Cardiac muscle cell (in vitro differentiated cells and primary cell): ENCODE measurements around the gene CCDC121. TPM values are rescaled to one million over a fixed set of nuclear protein-coding genes. Genes with fewer than 3 reads are reported as not detected.
"Not testable (repeated sequence)": the region's sequence is repeated elsewhere in the genome, so short reads cannot be mapped to it uniquely, and the experiment has no call there.

ENCODE experiments used
- DNase-seq, 2 donors: peaks; one replicate each; pipeline versions ENCODE4 v3.0.0 to v3.0.0-alpha.2; 2010 to 2017; ENCODE audit warnings: low read depth in 1 of 2, low spot score in 1 of 2
- H3K27ac ChIP-seq: fragments of 200-600 bp; sonication (generic); 2 replicates; pipeline ENCODE4 v1.5.1; 2016
- H3K27me3 ChIP-seq: fragments of 200-600 bp; sonication (generic); 2 replicates; pipeline ENCODE4 v1.6.0; 2016; ENCODE audit warnings: control low read depth
- H3K36me3 ChIP-seq: fragments of 200-600 bp; sonication (generic); 2 replicates; pipeline ENCODE4 v1.5.1; 2016; ENCODE audit warnings: control low read depth
- H3K4me1 ChIP-seq: fragments of 200-600 bp; sonication (generic); 2 replicates; pipeline ENCODE4 v1.8.1; 2017; ENCODE audit warnings: low read depth, mild to moderate bottlenecking, mixed run types
- H3K4me3 ChIP-seq: fragments of 200-600 bp; sonication (generic); 2 replicates; pipeline ENCODE4 v1.5.1; 2016; ENCODE audit warnings: mild to moderate bottlenecking
- H3K9me3 ChIP-seq: fragments of 200-600 bp; sonication (generic); 2 replicates; pipeline ENCODE4 v1.5.1; 2017; ENCODE audit warnings: low read depth, mild to moderate bottlenecking, control low read depth
- polyA plus RNA-seq: library from polyadenylated mRNA; unstranded; fragments of >200 nt; fragmentation: Nextera tagmentation; extraction: Ambion mirVana; gene quantifications from 2 replicates; pipeline ENCODE4 v1.2.1, GENCODE V29; 2016
- total RNA-seq: library from RNA; depleted of rRNA; stranded (reverse); fragments of >200 nt; gene quantifications from 2 replicates; pipeline ENCODE4 v1.2.3, GENCODE V29; 2016
- TF ChIP-seq, protein P1 (sequence below): IDR thresholded peaks from 2 replicates; pipeline ENCODE4 v1.5.1; 2012; ENCODE audit warnings: low read depth, mild to moderate bottlenecking, low read length

Gene CCDC121
- total and polyA plus RNA-seq, 2 experiments from 2014 or later: 5.1 to 6.1 TPM

DNA sequence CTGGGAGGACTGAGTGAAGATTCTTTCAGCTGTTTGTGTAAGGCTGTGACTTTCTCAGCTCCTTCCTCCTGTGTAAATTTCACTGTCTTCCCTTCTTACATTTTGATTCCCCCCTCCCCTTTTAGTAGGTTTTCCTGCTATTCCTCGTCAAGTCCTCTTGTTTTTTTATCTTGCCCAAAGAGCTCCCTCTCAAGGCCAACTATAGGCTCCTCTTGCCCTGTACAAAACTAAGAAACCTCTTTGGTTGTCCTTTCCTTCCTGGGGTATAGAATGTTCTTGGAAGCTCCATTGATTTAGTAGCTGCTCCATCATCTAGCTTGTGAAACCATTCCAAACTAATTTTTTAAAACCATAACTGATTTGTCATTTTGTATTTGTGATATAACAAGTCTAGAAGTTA is 7.3 kb downstream of the CCDC121 start:
- Histone ChIP-seq H3K27ac (no peak overlapping the region), H3K4me3 (no peak overlapping the region), H3K4me1 (no peaks in the 10 kb centered on the region), H3K9me3 (no peaks in the 10 kb centered on the region), H3K36me3 (peaks cover 21% of the 10 kb centered on the region), H3K27me3 (no peaks in the 10 kb centered on the region)
- TF ChIP-seq, protein P1, sequence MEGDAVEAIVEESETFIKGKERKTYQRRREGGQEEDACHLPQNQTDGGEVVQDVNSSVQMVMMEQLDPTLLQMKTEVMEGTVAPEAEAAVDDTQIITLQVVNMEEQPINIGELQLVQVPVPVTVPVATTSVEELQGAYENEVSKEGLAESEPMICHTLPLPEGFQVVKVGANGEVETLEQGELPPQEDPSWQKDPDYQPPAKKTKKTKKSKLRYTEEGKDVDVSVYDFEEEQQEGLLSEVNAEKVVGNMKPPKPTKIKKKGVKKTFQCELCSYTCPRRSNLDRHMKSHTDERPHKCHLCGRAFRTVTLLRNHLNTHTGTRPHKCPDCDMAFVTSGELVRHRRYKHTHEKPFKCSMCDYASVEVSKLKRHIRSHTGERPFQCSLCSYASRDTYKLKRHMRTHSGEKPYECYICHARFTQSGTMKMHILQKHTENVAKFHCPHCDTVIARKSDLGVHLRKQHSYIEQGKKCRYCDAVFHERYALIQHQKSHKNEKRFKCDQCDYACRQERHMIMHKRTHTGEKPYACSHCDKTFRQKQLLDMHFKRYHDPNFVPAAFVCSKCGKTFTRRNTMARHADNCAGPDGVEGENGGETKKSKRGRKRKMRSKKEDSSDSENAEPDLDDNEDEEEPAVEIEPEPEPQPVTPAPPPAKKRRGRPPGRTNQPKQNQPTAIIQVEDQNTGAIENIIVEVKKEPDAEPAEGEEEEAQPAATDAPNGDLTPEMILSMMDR: no peak
- DNase-seq: no peak

DNA sequence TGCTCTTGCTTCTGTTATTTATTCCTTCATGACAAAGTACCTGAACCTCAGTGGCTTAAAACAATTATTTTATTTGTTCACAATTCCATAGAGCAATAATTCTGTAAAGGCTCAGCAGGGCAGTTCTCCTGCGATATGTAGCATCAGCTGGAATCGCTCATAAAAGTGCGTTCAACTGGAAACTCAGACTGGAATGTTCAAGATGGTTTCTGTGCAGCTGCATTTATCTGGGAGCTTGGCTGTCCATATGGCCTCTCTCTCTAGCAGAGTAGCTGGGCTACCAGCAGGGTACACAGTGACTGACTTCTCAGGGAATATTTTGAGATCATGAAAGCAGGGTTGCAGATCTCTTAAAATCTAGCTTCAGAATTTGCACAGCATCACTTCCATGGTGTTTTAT is 13.5 kb downstream of the CCDC121 start:
- DNase-seq: no peak
- H3K4me1 ChIP-seq: no peaks in the 10 kb centered on the region
- H3K4me3 ChIP-seq: no peak overlapping the region
- no peaks in the 10 kb centered on the region for H3K27me3 ChIP-seq
- TF ChIP-seq, protein P1: no peak
- H3K9me3 ChIP-seq: no peaks in the 10 kb centered on the region
- H3K27ac ChIP-seq: no peak overlapping the region
- peaks cover 24% of the 10 kb centered on the region for H3K36me3 ChIP-seq

DNA sequence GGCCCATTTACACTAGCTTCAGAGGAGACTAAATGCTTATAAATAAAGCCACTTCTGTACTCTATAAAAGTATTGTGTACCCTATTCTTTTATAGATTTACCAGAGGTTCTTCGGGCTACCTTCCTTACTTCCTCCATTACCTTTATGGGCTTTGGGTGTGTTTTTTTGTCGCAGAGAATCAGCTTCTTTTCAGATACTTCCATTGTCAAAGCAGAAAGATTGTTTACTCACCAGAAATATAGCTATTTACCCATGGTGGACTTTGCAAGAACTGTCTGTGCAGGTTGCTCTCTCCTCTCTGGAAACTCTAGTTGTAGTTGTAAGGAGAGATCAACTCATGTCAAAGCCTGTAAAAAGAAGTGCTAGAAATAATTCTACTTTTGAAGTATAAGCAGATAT is 14.8 kb downstream of the CCDC121 start:
- H3K9me3 ChIP-seq: no peaks in the 10 kb centered on the region
- H3K27ac ChIP-seq: no peak overlapping the region
- H3K4me1 ChIP-seq: no peaks in the 10 kb centered on the region
- TF ChIP-seq, protein P1: no peak
- no peaks in the 10 kb centered on the region for H3K27me3 ChIP-seq
- peaks cover 22% of the 10 kb centered on the region for H3K36me3 ChIP-seq
- DNase-seq: no peak
- H3K4me3 ChIP-seq: no peak overlapping the region

DNA sequence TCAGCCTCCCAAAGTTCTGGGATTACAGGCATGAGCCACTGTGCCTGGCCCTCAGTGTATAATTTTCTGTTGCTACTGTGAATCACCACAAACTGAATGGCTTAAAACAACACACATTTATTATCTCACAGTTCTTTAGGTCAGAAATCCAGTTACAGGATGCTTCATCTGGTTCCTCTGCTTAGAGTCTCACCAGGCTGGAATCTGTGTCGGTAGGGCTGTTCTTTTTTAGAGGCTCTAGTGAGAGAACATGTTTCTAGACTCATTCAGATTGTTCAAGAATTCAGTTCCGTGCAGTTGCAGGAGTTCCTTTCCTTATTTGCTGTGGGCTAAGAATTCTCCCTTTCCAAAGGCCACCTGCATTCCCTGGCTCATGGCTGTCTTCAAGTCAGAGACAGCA is 22.2 kb downstream of the CCDC121 start:
- no peaks in the 10 kb centered on the region for H3K27me3 ChIP-seq
- no peak for DNase-seq
- H3K36me3 ChIP-seq: no peaks in the 10 kb centered on the region
- no peak overlapping the region for H3K4me3 ChIP-seq
- no peaks in the 10 kb centered on the region for H3K9me3 ChIP-seq
- H3K27ac ChIP-seq: no peak overlapping the region
- TF ChIP-seq, protein P1: no peak
- no peaks in the 10 kb centered on the region for H3K4me1 ChIP-seq

DNA sequence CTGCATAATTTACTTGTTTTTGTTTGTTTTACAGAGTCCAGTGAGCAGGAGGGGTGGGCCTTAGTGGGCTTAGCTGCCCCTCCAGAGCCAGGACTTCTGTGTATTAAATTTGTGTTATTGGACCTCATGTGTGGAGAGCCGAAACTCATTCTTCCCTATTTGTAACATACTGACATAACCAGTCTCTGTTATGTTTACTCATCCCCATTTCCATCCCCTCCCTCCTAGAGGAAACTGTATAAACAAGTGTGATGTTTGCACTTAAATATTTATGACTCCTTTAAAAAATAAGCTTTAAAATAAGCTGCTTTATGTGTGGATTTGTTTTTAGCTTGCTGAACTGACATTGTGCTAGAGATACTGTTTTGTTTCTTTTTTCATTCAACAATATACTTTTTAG is 32.2 kb downstream of the CCDC121 start:
- TF ChIP-seq, protein P1: no peak
- Histone ChIP-seq H3K36me3 (peaks cover 3% of the 10 kb centered on the region), H3K4me3 (no peak overlapping the region), H3K9me3 (no peaks in the 10 kb centered on the region), H3K4me1 (no peaks in the 10 kb centered on the region), H3K27ac (no peak overlapping the region), H3K27me3 (no peaks in the 10 kb centered on the region)
- DNase-seq: no peak

DNA sequence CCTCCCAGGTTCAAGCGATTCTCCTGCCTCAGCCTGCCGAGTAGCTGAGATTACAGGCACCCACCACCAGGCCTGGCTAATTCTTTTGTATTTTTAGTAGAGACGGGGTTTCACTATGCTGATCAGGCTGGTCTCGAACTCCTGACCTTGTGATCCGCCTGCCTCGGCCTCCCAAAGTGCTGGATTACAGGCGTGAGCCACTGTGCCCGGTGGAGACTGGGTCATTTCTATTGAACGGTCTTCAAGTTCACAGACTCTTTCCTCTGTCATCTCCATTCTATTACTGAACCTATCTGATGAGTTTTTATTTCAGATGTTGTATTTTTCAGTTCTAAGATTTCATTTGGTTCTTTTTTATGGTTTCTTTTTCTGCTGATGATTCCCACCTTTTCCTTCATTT is 33.4 kb downstream of the CCDC121 start:
- not testable (repeated sequence) for H3K4me3 ChIP-seq, H3K36me3 ChIP-seq, DNase-seq, H3K4me1 ChIP-seq, H3K27me3 ChIP-seq, H3K9me3 ChIP-seq, H3K27ac ChIP-seq

DNA sequence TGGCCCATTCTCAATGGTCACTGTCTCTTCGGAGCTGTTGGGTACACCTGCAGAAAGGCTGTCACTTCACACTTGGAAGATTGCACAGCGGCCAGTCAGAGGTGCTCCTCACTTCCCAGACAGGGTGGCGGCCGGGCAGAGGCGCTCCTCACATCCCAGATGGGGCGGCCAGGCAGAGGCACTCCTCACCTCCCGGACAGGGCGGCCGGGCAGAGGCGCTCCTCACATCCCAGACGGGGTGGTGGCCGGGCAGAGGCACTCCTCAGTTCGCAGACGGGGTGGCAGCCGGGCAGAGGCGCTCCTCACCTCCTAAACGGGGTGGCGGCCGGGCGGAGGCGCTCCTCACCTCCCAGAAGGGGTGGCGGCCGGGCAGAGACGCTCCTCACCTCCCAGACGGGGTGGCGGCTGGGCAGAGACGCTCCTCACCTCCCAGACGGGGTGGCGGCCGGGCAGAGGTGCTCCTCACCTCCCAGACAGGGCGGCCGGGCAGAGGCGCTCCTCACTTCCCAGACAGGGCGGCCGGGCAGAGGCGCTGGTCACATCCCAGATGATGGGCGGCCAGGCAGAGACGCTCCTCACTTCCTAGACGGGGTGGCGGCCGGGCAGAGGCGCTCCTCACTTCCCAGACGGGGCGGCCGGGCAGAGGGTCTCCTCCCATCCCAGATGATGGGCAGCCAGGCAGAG is 34.6 kb downstream of the CCDC121 start:
- not testable (repeated sequence) for H3K9me3 ChIP-seq, DNase-seq, H3K36me3 ChIP-seq, H3K27ac ChIP-seq, H3K4me1 ChIP-seq, H3K27me3 ChIP-seq, H3K4me3 ChIP-seq
